Cerebellar nuclear complex (tissue), 1 donor: Measurements from ENCODE around the gene XRCC4.

Source experiments
- DNase-seq, 2 experiments: peaks; one replicate each; lab custom pipeline; 2025; lab: John Stamatoyannopoulos, UW

Gene XRCC4

GRCh38 chr5:83277154-83277553 lies 199.8 kb downstream of the XRCC4 start:
- no peak for DNase-seq

- no peak for DNase-seq
Measured at GRCh38 chr5:83277953-83278352, 200.6 kb downstream of the XRCC4 start.

- DNase-seq, result no peak
Measured at GRCh38 chr5:83281176-83281575, 203.8 kb downstream of the XRCC4 start.

DNA sequence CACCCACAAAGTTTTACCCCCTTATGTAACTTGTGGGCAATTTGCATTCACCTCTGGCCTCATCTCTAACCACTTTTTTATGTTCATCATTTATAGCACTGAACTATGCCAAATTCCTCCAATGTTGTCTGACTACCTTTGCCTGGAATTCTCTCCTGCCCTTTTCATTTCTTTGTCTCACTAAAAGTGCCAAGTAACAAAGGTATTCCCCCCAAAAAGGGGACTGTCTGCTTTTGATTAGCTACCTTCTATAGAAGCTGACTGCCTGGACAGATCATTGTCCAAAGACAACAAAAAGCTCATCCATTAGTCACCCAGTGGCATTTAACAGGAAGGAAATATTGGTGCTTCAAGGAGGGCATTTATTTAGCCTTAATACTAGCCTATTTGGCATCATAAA lies 204.3 kb downstream of the XRCC4 start:
- DNase-seq, result no peak

GRCh38 chr5:83283761-83284160 lies 206.4 kb downstream of the XRCC4 start:
- DNase-seq, result no peak

DNA sequence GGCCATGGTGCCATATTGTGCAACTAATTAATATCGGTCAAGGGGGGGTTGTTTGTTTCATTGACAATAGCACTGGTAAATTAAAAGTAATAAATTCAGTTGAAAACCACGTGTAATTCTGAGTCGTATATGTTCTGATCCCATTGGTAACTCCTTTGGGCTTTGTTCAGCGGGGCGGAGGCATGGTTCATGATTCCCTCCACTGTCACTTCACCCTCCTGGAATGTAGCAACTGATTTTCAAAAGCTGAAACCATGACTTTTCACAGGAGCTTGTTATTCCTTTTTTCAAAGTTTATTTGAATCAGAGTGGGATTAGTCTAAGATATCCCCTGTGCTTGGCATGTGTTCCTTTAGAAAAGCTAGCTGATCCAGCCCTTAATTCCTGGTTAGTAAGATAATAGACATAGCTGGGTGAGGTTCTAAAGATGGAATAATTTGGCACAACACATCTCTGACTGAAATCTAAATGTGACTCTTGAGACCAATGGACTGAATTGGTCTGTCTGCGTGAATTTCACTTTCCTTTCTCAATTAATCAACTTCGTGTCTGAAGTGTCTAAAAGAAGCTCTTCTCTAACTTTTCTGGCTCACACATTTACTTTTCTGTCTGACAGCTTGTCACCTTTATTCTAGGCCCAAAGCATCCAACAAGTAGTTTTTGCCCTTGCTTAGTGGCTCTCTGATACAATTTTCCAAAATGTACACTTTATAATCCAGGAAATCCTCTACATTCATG lies 208.5 kb downstream of the XRCC4 start:
- DNase-seq, result no peak

DNA sequence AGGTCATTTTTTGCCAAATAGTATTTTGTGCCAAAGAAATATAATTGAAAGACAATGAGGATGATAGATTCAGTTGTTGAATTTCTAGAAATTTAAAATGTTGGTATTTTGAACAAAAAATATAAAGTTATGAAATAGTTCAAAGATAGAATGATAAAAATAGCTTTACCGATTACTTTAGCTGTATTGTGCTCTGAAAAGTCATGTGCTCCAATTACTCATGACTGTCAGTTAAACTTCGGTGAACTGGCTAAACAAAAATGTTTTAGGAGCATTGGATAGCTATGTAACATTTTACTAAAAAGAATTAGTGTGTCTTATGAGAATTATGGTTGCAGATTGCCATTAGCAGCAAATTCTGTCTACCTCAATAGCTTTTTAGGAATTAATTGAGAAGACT lies 216.9 kb downstream of the XRCC4 start:
- DNase-seq, result no peak

- DNase-seq, result no peak
Measured at GRCh38 chr5:83299353-83299752, 222.0 kb downstream of the XRCC4 start.

- no peak for DNase-seq
Measured at GRCh38 chr5:83306572-83307241, 229.4 kb downstream of the XRCC4 start.

DNA sequence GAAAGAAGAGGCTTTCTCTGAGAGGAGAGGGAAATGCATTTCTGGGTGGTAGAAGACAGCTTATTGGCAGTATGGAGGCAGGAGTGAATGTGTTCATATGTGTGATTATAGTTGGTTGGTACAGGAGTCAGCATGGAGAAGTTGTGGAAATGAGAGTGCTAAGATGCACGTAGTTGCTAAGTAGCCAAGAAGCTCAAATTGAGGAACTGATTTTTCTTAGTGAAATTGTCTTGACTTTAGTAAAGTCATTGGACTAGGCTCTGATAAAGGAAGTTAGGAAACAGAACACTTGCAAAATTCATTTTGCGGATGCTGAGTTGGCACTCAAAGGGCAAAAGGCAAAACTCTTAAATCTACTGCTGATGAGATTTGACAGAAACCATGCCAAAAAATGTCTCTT lies 235.3 kb downstream of the XRCC4 start:
- DNase-seq, result no peak

DNA sequence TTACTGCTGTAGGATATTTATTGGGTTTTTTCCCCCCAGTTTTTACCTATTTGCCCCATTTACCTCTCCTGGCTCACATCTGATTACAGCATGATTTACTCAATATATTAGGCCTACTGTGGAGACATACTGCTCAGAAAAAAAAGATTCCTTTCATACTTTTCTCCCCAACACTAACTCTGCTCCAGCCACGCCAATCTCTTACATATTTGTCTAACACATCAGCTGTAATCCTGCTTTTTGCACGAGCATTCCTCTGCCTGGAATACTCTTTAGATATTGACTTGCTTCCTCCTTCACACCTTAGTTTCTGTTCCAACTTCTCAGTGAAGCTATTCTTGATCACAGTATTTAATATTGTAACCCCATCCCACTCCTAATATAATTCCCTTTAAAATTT lies 236.1 kb downstream of the XRCC4 start:
- DNase-seq, result no peak

DNA sequence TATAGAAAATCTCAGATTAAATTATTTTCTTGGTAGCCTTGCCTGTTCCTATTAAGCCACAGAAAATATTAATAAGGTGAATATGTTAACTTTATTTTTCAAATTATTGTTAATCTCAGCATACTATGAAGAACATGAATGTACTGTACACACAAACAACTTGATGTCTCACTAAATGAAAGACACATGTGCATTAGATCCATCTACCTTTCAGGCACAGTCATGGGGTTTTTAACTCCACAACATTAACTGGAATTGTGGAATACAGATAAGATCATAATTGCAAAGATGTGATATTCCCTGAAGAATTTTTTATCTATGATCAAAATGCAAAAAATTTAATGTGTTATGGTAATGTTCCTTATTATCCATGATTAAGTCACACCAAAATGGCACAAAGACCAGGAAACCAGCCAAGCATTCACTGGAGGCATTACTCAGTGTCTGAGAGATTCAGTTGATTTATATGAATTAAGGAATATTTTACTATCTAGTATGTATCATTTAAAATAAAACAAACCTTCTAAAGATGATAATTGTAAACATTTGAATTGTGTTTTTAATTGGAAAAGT lies 244.2 kb downstream of the XRCC4 start:
- DNase-seq, result no peak

- DNase-seq, result no peak
Measured at GRCh38 chr5:83322273-83322924, 245.1 kb downstream of the XRCC4 start.

DNA sequence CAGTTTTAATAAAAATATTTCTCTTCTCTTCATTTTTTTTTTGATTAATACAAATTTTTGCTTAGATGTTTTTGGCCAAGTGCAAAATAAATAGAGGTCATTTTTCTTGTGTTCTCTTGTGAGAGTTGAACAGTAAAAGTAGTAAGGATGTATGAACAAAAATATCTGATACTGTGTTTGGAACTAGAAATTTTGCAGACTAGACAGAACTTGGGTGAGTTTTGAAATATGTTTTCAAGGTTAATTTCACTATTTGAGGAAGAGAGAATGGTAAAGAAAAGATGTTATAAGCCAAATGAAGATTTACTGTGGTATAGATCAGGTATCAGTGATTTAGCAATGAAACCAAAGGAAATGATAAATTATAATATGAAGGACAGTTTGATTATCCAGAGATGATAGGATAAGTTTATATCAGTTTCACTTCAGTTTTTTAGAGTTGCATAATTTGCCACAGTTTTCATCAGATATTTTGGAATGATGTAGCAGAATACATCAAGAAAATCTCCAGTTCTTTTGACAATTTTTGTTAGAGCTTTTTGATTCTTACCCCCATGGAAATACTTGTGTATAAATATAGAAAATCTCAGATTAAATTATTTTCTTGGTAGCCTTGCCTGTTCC lies 246.3 kb downstream of the XRCC4 start:
- no peak for DNase-seq

DNA sequence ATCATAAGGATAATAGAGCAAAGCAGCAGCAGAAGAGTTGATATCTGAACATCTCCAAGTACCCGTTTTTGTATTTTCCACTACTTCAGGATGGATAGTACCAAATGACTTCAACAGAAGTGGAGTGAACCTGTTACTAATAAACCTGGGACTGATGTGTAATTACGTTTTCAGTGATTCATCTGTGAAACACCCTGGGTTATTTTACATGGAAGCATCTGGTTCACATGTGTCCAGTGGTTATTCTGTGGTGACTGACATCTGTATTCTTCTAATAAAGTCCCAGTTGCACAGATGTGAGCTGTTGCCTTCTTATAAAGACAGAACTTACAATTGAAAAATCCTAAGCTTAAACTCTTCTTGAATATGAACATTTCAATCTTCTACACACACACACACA lies 254.5 kb downstream of the XRCC4 start:
- no peak for DNase-seq

DNA sequence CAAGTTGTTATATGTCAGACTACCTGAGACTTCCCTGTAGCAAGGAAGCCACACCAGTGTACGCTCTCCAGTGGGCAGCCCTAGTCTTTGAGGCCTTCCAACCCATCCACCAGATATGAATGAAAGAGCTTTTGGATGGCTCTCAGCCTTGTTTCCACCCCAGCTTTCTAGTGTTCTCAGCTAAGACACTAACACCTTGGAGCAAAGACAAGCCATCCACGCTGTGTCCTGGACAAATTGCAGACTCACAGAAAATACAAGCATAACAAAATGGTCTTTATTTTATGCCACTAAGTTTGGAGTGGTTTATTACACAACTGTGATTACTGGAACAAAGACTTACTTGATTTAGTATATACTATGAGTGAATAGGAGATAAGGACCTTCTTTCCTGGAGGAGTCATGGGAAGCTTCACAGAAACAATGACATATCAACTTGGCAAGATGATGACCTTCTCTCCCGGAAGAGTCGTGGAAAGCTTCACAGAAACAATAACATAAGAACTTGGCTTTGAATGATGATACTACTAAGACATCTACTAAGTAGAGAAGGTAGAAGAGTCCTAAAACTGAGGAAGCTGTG lies 260.2 kb downstream of the XRCC4 start:
- no peak for DNase-seq

- DNase-seq, result no peak
Measured at GRCh38 chr5:83340511-83340918, 263.2 kb downstream of the XRCC4 start.

DNA sequence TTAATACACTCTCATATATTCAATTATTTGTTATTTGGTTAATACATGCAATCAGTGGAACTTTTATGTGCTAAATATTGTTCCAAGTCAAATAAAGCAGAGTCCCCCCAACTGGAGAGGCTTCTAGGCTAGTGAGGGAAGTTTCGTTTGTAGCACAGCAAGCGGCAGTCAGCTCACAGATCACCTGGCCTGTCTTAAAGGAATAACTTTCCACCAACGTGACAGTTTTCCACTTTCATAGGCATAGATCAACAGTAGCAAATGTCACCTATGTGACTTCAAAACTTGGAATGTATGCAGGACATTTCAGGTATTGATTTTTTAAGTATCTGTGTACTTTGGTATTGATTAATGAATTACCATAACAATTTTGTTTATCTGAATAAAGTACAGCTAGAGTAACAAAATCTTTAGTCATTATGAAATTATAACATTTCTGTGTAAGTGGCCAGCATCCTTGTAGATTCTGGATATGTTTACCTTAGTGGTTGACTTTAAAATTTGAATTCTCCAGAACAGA lies 264.5 kb downstream of the XRCC4 start:
- no peak for DNase-seq

DNA sequence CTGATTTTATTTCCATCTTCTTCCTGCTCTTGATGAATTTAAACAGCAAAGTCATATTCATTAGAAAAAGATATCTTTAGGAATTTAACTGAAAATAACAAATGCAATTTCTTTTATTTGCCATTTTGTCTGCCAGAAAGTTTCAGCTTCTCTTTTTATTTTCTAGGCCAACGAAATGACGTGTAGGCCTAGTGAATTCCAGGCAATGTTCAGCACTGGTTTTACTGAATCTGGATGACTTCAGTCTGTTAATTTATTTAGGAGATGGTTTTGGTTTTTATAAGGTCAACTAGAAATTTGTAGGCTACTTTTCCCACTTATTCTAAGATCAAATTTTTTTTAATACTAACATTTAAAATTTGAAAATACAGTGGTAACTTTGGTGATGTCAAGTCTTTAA lies 265.1 kb downstream of the XRCC4 start:
- no peak for DNase-seq

DNA sequence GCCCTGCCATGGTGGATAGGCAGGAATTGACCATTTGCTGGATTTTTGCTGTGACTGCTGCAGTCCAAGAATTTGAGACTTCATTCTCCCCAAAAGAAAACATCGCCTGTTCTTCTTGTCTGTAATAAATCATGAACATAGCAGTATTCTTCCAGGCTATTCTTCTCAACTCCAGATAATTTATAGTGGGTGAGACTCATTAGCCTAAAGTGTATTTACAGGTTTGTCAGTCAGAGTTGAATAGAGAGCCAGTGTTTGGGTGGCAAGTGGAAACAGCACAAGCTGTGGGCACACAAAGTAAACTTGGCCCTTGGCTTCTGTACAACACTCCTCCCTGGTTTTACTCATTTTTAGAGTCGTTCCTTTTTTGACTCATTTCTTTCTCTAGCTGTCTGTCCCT lies 266.0 kb downstream of the XRCC4 start:
- DNase-seq, result no peak

GRCh38 chr5:83345423-83345822 lies 268.1 kb downstream of the XRCC4 start:
- DNase-seq, result no peak

DNA sequence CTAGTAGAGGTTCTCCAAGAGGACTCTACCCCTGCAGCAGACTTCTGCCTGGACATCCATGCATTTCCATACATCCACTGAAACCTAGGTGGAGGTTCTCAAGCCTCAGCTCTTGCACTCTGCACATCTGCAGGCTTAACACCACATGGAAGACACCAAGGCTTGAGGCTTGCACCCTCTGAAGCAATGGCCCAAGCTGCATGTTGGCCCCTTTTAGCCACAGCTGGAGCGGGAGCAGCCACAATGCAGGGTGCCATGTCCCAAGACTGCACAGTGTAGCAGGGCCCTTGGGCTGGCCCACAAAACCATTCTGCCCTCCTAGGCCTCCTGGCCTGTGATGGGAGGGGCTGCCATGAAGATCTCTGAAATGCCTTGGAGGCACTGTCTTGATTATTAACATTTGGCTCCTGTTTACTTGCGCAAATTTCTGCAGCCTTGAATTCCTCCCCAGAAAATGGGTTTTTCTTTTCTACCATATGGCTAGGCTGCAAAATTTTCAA lies 271.0 kb downstream of the XRCC4 start:
- no peak for DNase-seq
